ENCODE results near the gene MUC12. TPM values are rescaled to one million over a fixed set of nuclear protein-coding genes. Genes with fewer than 3 reads are reported as not detected.
A peak's percentile ranks its signal among the peaks of the same experiment; 100 is the strongest.
"Not testable (repeated sequence)": the region's sequence is repeated elsewhere in the genome, so short reads cannot be mapped to it uniquely, and the experiment has no call there.

MUC12 gene
- total and polyA plus RNA-seq, 8 donors: 0.03 to 0.80 (median 0.43) TPM; not detected in 2

GRCh38 chr7:100991631-100992030, 22.3 kb downstream of the MUC12 start:
- TF ChIP-seq CTCF (IDR thresholded peaks at IDR 0.05): no peak
- Histone ChIP-seq H3K36me3 (no peaks in the 10 kb centered on the region), H3K9me3 (no peaks in the 10 kb centered on the region), H3K27me3 (no peaks in the 10 kb centered on the region), H3K4me3 (no peak overlapping the region), H3K4me1 (no peaks in the 10 kb centered on the region), H3K27ac (no peak overlapping the region)
- ATAC-seq (no peak), DNase-seq (peak in 1 of 6 donors; percentile 43), FAIRE-seq (no peak)
- 77 to 82% methylated on average over 9 of the region's 9 CpGs for WGBS, 2 donors
- intact Hi-C loops (cut with DNase I): no loop called here

- H3K9me3 ChIP-seq; H3K4me3 ChIP-seq; H3K36me3 ChIP-seq; H3K27ac ChIP-seq; ATAC-seq; H3K4me1 ChIP-seq; intact Hi-C loops (cut with DNase I); H3K27me3 ChIP-seq; FAIRE-seq: not testable (repeated sequence)
- 77 to 85% methylated on average over 11 to 12 of the region's 12 CpGs for WGBS, 2 donors
- DNase-seq: peak in 1 of 6 donors; percentile 19
Observed at GRCh38 chr7:100992280-100992679, 22.9 kb downstream of the MUC12 start.

GRCh38 chr7:100994671-100995070, 25.3 kb downstream of the MUC12 start:
- H3K9me3 ChIP-seq; H3K4me3 ChIP-seq; intact Hi-C loops (cut with DNase I); FAIRE-seq; H3K36me3 ChIP-seq; ATAC-seq; H3K27me3 ChIP-seq; DNase-seq; H3K4me1 ChIP-seq; H3K27ac ChIP-seq: not testable (repeated sequence)
- no CpG with 5 or more reads among the region's 9 CpGs for WGBS, 2 donors

- DNase-seq; FAIRE-seq; H3K9me3 ChIP-seq; H3K27ac ChIP-seq; H3K36me3 ChIP-seq; H3K27me3 ChIP-seq; intact Hi-C loops (cut with DNase I); H3K4me3 ChIP-seq; ATAC-seq; H3K4me1 ChIP-seq: not testable (repeated sequence)
- WGBS, 2 donors: 73 to 75% methylated on average over 4 to 5 of the region's 10 CpGs
Observed at GRCh38 chr7:100998530-100998929, 29.2 kb downstream of the MUC12 start.

GRCh38 chr7:100999334-100999733, 30.0 kb downstream of the MUC12 start:
- H3K27me3 ChIP-seq; FAIRE-seq; H3K9me3 ChIP-seq; H3K4me3 ChIP-seq; H3K4me1 ChIP-seq; intact Hi-C loops (cut with DNase I); H3K27ac ChIP-seq; DNase-seq; H3K36me3 ChIP-seq; ATAC-seq: not testable (repeated sequence)
- WGBS, 2 donors: no CpG with 5 or more reads among the region's 9 CpGs

GRCh38 chr7:101000025-101000424, 30.7 kb downstream of the MUC12 start:
- H3K9me3 ChIP-seq; H3K27me3 ChIP-seq; H3K36me3 ChIP-seq; H3K27ac ChIP-seq; ATAC-seq; intact Hi-C loops (cut with DNase I); H3K4me1 ChIP-seq; FAIRE-seq; H3K4me3 ChIP-seq: not testable (repeated sequence)
- peak in 3 of 6 donors; percentile 9 to 67 (median 59) for DNase-seq
- WGBS, 2 donors: 68 to 76% methylated on average over 9 to 10 of the region's 10 CpGs

GRCh38 chr7:101002333-101002732, 33.0 kb downstream of the MUC12 start:
- 91 to 94% methylated on average over 2 of the region's 8 CpGs for WGBS, 2 donors
- DNase-seq: peak in 1 of 6 donors; percentile 28
- H3K36me3 ChIP-seq; ATAC-seq; intact Hi-C loops (cut with DNase I); H3K27ac ChIP-seq; FAIRE-seq; H3K27me3 ChIP-seq; H3K4me3 ChIP-seq; H3K4me1 ChIP-seq; H3K9me3 ChIP-seq: not testable (repeated sequence)

GRCh38 chr7:101007361-101007760, 38.0 kb downstream of the MUC12 start:
- FAIRE-seq; H3K4me1 ChIP-seq; H3K27ac ChIP-seq; H3K4me3 ChIP-seq; ATAC-seq; intact Hi-C loops (cut with DNase I); DNase-seq; H3K27me3 ChIP-seq; H3K9me3 ChIP-seq; H3K36me3 ChIP-seq: not testable (repeated sequence)
- WGBS, 2 donors: 54 to 65% methylated on average over 2 of the region's 2 CpGs
